ENCODE data around the gene ESPNL.

The ESPNL gene

DNA sequence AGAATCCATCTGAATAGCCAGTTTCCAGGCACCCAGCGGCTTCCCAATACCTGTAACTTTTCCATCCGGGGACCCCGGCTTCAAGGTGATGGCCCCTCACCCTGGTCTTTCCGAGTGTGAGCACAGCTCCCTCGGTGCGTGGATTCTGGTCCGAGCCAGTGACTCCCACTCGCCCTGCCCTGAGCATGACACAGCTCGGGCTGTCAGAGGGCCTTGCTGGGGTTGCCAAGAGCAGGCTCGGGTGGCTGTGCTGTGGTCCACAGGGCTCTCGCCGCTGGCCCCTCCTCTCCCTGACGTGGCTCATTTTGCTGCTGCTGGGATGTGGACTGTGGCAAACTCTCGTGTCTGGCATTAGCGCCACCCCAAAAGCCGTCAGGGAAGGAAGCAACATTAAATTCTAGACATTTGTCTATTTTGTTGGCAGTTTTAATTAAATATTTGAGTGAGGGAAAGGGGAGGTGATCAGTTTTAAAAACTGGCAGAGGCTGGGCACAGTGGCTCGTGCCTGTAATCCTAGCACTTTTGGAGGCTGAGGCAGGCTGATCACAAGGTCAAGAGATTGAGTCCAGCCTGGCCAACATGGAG is 5.6 kb upstream of the ESPNL start:
- Histone ChIP-seq H3K9ac (ENCODE audit: low read depth, low read length) (no peak overlapping the region), H3K9me3 (replicated peaks; ENCODE audit: low read length) (no peaks in the 10 kb centered on the region), H3K4me1 (ENCODE audit: control insufficient read depth, insufficient read depth, low read length) (no peaks in the 10 kb centered on the region), H3K4me2 (ENCODE audit: low read length) (no peak overlapping the region), H3K27me3 (ENCODE audit: control insufficient read depth, insufficient read depth, low read length) (no peaks in the 10 kb centered on the region), H3K4me3 (ENCODE audit: low read length) (no peak overlapping the region), H3K36me3 (ENCODE audit: insufficient read depth, low read length) (no peaks in the 10 kb centered on the region)

DNA sequence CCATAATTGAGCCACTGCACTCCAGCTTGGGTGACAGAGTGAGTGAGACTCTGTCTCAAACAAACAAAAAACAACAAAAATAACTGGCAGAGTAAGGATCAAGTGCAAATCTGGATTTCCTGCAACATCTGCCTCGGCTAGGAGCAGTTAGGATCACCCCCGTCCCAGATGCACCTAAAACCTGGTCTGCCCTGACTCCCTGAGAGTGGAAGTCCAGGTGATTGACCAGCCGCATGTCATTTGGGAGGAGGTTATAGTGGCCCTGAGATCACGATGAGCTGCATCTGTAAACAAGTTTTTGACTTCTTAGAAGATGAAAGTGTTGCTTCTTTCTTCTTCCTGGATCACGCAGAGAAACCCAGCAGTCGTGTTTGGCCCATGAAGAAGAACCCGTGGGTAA is 5.0 kb upstream of the ESPNL start:
- Histone ChIP-seq H3K27me3 (ENCODE audit: control insufficient read depth, insufficient read depth, low read length) (no peaks in the 10 kb centered on the region), H3K9ac (ENCODE audit: low read depth, low read length) (no peak overlapping the region), H3K9me3 (replicated peaks; ENCODE audit: low read length) (no peaks in the 10 kb centered on the region), H3K4me1 (ENCODE audit: control insufficient read depth, insufficient read depth, low read length) (no peaks in the 10 kb centered on the region), H3K36me3 (ENCODE audit: insufficient read depth, low read length) (no peaks in the 10 kb centered on the region), H3K4me3 (ENCODE audit: low read length) (no peak overlapping the region), H3K4me2 (ENCODE audit: low read length) (no peak overlapping the region)

DNA sequence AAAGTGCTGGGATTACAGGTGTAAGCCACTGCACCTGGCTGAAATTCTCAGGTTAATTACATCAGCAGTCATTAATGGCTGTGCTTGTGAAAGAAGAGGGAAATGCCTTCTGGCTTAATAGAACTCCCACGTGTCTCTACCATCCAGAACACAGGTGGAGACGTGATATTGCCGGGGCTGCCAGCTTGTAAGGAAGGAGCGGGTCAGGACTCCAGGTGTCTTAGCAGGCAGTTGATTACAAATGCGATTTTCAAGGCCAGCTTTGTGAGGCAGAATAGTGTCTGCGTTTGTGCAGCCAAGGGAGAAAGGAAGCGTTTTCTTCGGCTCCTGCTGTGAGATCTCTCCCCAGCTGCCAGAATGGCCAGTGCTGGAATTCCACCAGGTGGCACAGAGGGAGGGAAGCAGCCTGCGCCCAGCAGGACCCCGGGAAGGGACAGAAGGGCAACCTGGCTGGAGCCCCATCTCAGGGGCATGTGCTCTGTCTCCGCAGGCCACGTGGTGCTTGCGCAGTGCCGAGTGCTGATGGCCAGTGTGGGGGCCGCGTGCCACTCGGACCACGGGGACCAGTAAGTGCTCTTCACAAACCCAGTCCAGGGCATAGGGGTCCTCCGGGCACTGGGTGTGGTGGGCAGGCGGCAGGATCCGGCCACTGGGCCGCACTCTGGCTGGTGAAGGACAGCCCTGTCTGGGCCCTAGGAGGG is 3.7 kb upstream of the ESPNL start:
- Histone ChIP-seq H3K4me1 (ENCODE audit: control insufficient read depth, insufficient read depth, low read length) (no peaks in the 10 kb centered on the region), H3K27me3 (ENCODE audit: control insufficient read depth, insufficient read depth, low read length) (no peaks in the 10 kb centered on the region), H3K4me2 (ENCODE audit: low read length) (no peak overlapping the region), H3K9ac (ENCODE audit: low read depth, low read length) (no peak overlapping the region), H3K9me3 (replicated peaks; ENCODE audit: low read length) (no peaks in the 10 kb centered on the region), H3K4me3 (ENCODE audit: low read length) (no peak overlapping the region), H3K36me3 (ENCODE audit: insufficient read depth, low read length) (no peaks in the 10 kb centered on the region)

GRCh38 chr2:238097201-238097987 is 2.7 kb upstream of the ESPNL start:
- no peak overlapping the region for H3K4me2 ChIP-seq (ENCODE audit: low read length)
- H3K4me3 ChIP-seq (ENCODE audit: low read length): no peak overlapping the region
- H3K4me1 ChIP-seq (ENCODE audit: control insufficient read depth, insufficient read depth, low read length): no peaks in the 10 kb centered on the region
- no peaks in the 10 kb centered on the region for H3K36me3 ChIP-seq (ENCODE audit: insufficient read depth, low read length)
- no peaks in the 10 kb centered on the region for H3K27me3 ChIP-seq (ENCODE audit: control insufficient read depth, insufficient read depth, low read length)
- no peak overlapping the region for H3K9ac ChIP-seq (ENCODE audit: low read depth, low read length)
- H3K9me3 ChIP-seq (replicated peaks; ENCODE audit: low read length): no peaks in the 10 kb centered on the region

DNA sequence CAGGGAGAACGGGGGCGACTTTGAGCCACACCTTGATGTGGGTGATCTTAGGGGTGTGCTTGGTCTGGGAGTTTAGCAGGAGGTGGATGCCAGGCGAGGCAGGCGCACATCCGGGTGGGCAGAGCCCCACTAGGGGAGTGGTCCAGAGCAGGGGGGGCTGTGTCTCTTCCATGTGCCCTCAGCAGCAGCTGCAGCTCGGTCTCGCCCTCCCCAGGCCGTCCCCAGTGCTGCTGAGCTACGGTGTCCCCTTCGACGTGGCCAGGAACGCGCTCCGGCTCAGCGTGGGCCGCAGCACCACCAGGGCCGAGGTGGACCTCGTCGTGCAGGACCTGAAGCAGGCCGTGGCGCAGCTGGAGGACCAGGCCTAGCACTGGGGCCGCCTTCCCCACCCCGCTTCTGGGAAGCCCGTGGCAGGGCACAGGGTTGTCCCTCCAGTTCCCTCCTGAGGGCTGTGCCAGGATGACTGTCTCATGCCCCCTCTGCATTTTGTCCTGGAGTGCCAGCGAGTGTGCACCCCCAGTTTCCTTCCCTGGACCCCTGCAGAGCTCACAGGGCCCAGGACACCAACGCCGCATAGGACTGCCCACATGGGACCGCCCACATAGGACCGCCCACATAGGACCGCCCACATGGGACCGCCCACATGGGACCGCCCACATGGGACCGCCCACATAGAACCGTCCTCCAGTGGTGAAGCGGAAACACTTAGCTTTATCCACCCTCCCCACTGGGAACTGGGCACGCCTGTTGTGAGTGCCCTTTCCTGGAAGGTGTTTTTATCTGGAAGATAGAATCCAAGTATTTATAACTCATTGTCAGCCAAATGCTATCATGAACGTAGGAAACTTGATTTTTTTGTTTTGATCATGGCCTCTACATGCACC is 1.9 kb upstream of the ESPNL start:
- Histone ChIP-seq H3K27me3 (ENCODE audit: control insufficient read depth, insufficient read depth, low read length) (no peaks in the 10 kb centered on the region), H3K36me3 (ENCODE audit: insufficient read depth, low read length) (no peaks in the 10 kb centered on the region), H3K9me3 (replicated peaks; ENCODE audit: low read length) (no peaks in the 10 kb centered on the region), H3K9ac (ENCODE audit: low read depth, low read length) (no peak overlapping the region), H3K4me2 (ENCODE audit: low read length) (no peak overlapping the region), H3K4me3 (ENCODE audit: low read length) (no peak overlapping the region), H3K4me1 (ENCODE audit: control insufficient read depth, insufficient read depth, low read length) (no peaks in the 10 kb centered on the region)

GRCh38 chr2:238098901-238099713 is 1.0 kb upstream of the ESPNL start:
- H3K9ac ChIP-seq (ENCODE audit: low read depth, low read length): no peak overlapping the region
- H3K27me3 ChIP-seq (ENCODE audit: control insufficient read depth, insufficient read depth, low read length): no peaks in the 10 kb centered on the region
- H3K9me3 ChIP-seq (replicated peaks; ENCODE audit: low read length): no peaks in the 10 kb centered on the region
- no peak overlapping the region for H3K4me2 ChIP-seq (ENCODE audit: low read length)
- H3K4me1 ChIP-seq (ENCODE audit: control insufficient read depth, insufficient read depth, low read length): no peaks in the 10 kb centered on the region
- no peaks in the 10 kb centered on the region for H3K36me3 ChIP-seq (ENCODE audit: insufficient read depth, low read length)
- no peak overlapping the region for H3K4me3 ChIP-seq (ENCODE audit: low read length)

DNA sequence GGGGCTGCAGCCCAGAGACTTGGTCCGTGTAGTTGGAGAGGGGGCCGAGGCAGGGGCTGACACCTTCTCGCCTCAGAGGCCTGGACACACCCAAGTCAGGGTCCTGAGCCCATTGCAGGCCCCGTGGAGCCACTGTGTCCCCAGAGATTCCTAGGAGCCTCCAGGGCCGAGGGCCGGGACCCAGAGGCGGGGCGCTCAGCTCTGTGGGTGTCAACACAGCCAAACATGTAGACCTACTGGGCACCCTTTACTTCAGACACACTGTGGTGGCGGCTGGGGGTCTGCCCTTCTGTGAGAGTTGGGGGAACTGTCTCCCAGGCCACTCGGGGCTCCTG is 459 bp upstream of the ESPNL start:
- no peaks in the 10 kb centered on the region for H3K27me3 ChIP-seq (ENCODE audit: control insufficient read depth, insufficient read depth, low read length)
- no peak overlapping the region for H3K9ac ChIP-seq (ENCODE audit: low read depth, low read length)
- no peaks in the 10 kb centered on the region for H3K36me3 ChIP-seq (ENCODE audit: insufficient read depth, low read length)
- no peak overlapping the region for H3K4me2 ChIP-seq (ENCODE audit: low read length)
- no peaks in the 10 kb centered on the region for H3K9me3 ChIP-seq (replicated peaks; ENCODE audit: low read length)
- H3K4me1 ChIP-seq (ENCODE audit: control insufficient read depth, insufficient read depth, low read length): no peaks in the 10 kb centered on the region
- H3K4me3 ChIP-seq (ENCODE audit: low read length): no peak overlapping the region

DNA sequence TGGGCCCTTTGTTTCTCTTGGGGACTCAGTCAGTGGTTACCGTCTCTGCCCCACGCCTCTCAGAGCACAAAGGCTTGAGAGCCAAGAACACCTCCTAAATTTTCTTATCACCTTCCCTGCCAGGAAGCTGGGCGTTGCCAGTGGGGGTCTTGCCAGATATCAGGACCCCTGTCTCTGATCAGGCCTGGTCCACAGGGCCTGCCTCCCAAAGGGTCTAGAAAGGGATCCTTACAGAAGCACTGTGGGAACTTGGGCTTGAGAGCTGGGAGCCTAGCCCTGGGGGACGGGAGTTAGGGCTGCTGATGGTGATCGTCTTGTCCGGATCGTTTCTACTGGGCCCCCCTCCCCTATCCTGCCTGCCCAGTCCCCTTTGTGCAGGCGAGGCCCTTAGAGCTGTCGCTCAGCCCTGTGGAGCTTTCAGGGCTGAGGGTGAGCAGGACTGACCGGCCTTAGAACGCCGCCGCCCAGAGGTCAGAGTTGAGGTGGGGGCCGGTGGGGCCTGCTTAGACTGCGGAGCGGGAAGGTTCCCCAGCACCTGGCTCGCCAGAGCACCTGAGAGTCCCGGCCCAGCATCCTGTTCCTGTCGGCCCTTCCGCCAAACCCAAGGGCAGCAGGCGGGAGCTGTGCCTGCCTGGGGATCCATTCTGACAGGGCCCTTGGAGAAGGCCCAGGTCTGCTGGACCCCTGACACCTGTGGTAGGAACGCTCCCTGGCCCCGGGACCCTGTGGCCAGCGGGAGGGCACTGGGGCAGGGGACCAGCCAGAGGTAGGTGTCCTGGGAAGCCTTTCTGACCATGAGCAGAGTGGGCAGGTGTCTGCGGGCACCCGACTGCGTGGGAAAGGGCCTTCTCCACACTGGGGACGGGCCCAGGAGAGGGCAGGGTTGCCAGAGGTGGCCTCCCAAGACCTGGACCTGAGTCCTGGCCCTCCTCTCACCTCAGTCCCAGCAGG is 956 bp downstream of the ESPNL start:
- Histone ChIP-seq H3K4me3 (ENCODE audit: low read length) (no peak overlapping the region), H3K4me1 (ENCODE audit: control insufficient read depth, insufficient read depth, low read length) (no peaks in the 10 kb centered on the region), H3K36me3 (ENCODE audit: insufficient read depth, low read length) (no peaks in the 10 kb centered on the region), H3K27me3 (ENCODE audit: control insufficient read depth, insufficient read depth, low read length) (no peaks in the 10 kb centered on the region), H3K9me3 (replicated peaks; ENCODE audit: low read length) (no peaks in the 10 kb centered on the region), H3K9ac (ENCODE audit: low read depth, low read length) (no peak overlapping the region), H3K4me2 (ENCODE audit: low read length) (no peak overlapping the region)

DNA sequence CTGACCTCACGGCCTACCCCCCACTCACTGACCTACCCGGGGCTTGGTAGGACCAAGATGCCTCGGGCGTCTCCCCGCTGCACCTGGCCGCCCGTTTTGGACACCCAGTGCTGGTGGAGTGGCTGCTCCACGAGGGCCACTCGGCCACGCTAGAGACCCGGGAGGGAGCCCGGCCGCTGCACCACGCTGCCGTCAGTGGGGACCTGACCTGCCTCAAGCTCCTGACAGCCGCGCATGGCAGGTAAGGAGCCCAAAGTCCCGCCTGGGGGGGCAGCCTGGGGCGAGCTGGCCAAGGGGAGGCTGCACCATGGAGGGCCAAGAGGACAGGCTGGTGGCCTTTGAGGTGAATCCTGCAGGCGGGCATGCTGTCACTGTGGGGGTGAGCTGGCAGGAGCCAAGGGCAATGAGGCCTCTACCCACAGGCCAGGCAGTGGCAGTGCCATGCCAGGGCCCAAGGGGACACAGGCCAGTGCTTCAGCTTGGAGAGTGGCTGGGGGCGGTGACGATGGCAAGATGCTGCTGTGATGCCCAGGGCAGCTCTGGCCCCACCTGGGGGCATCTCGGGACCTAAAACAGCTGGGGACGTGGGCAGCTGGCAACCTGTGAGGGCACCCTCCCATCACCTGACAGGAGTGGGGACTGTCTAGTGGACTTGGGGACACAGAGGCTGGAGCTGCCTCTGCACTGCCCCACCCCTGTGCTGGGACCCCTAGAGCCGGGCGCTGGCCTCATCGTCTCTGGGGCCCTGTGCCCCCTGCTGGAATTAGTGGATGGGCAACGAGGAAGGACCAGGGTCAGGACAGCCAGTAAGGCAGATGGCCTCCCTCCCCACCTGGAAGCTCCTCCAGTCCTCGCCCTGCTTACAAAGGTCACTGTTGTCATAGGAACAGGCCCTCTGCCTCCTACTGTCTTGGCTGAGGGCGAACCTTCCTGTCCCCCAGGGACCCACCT is 2.0 kb downstream of the ESPNL start:
- Histone ChIP-seq H3K9ac (ENCODE audit: low read depth, low read length) (no peak overlapping the region), H3K4me2 (ENCODE audit: low read length) (no peak overlapping the region), H3K4me1 (ENCODE audit: control insufficient read depth, insufficient read depth, low read length) (no peaks in the 10 kb centered on the region), H3K27me3 (ENCODE audit: control insufficient read depth, insufficient read depth, low read length) (no peaks in the 10 kb centered on the region), H3K9me3 (replicated peaks; ENCODE audit: low read length) (no peaks in the 10 kb centered on the region), H3K4me3 (ENCODE audit: low read length) (no peak overlapping the region), H3K36me3 (ENCODE audit: insufficient read depth, low read length) (no peaks in the 10 kb centered on the region)

Measured in skeletal muscle satellite cell (primary cell).